LNCaP clone FGC (cell line): ENCODE measurements around the gene MEGF10.

ENCODE experiments used
- DNase-seq: peaks from one replicate; pipeline ENCODE4 v3.0.0-alpha.2; 2011; ENCODE audit warnings: low read depth
- H3K4me3 ChIP-seq: 2 replicates; pipeline ENCODE4 v1.5.1; 2011; ENCODE audit warnings: mild to moderate bottlenecking, low read depth, low read length, control low read depth
- CTCF ChIP-seq: IDR thresholded peaks from 2 replicates; pipeline ENCODE4 v1.5.1; 2012; ENCODE audit warnings: mild to moderate bottlenecking; ENCODE audit not compliant: control insufficient read depth, insufficient read depth; ENCODE audit errors: extremely low read depth

The MEGF10 gene

GRCh38 chr5:127429928-127430327 is 139.3 kb downstream of the MEGF10 start:
- no peak for DNase-seq
- TF ChIP-seq CTCF, result no peak
- H3K4me3 ChIP-seq, result no peak overlapping the region

GRCh38 chr5:127430627-127431026 is 140.0 kb downstream of the MEGF10 start:
- no peak overlapping the region for H3K4me3 ChIP-seq
- no peak for TF ChIP-seq CTCF
- no peak for DNase-seq

- no peak for DNase-seq
- H3K4me3 ChIP-seq, result no peak overlapping the region
- no peak for TF ChIP-seq CTCF
Observed at GRCh38 chr5:127431977-127432585, 141.5 kb downstream of the MEGF10 start.

GRCh38 chr5:127433526-127433925 is 142.9 kb downstream of the MEGF10 start:
- TF ChIP-seq CTCF, result no peak
- no peak overlapping the region for H3K4me3 ChIP-seq
- DNase-seq, result no peak

- H3K4me3 ChIP-seq, result no peak overlapping the region
- TF ChIP-seq CTCF, result no peak
- DNase-seq, result no peak
Observed at GRCh38 chr5:127434588-127434987, 144.0 kb downstream of the MEGF10 start.

- TF ChIP-seq CTCF, result no peak
- no peak for DNase-seq
- no peak overlapping the region for H3K4me3 ChIP-seq
Observed at GRCh38 chr5:127435821-127436220, 145.2 kb downstream of the MEGF10 start.

- DNase-seq, result no peak
- no peak overlapping the region for H3K4me3 ChIP-seq
- TF ChIP-seq CTCF, result no peak
Observed at GRCh38 chr5:127439644-127440043, 149.0 kb downstream of the MEGF10 start.
